Chondrocyte (in vitro differentiated cells): ENCODE data around the gene TBX5. TPM values are rescaled to one million over a fixed set of nuclear protein-coding genes. Genes with fewer than 3 reads are reported as not detected.

Experiments used
- DNase-seq: peaks from one replicate; pipeline ENCODE4 v3.0.0; 2021; ENCODE audit warnings: mixed read lengths, low spot score
- H3K27ac Mint-ChIP-seq: one replicate; pipeline ENCODE4 v1.8.0; 2021; ENCODE audit warnings: mild to moderate bottlenecking, moderate library complexity, mixed read lengths; ENCODE audit not compliant: unreplicated experiment
- H3K27me3 Mint-ChIP-seq: 2 replicates; pipeline ENCODE4 v1.8.0; 2021; ENCODE audit warnings: low read depth, mixed read lengths
- H3K36me3 Mint-ChIP-seq: 2 replicates; pipeline ENCODE4 v1.8.0; 2021; ENCODE audit warnings: low read depth, mixed read lengths
- H3K4me1 Mint-ChIP-seq: 2 replicates; pipeline ENCODE4 v1.8.0; 2021; ENCODE audit warnings: low read depth, mild to moderate bottlenecking, mixed read lengths
- H3K4me3 Mint-ChIP-seq: one replicate; pipeline ENCODE4 v1.8.0; 2021; ENCODE audit warnings: mild to moderate bottlenecking, moderate library complexity, mixed read lengths; ENCODE audit not compliant: unreplicated experiment
- H3K9me3 Mint-ChIP-seq: 2 replicates; pipeline ENCODE4 v1.8.0; 2021; ENCODE audit warnings: low read depth, mixed read lengths
- CTCF ChIP-seq: fragments of 200-600 bp; sonication (generic); IDR thresholded peaks from 2 replicates; pipeline ENCODE4 v1.5.0; 2021; ENCODE audit warnings: antibody characterized with exemption, mild to moderate bottlenecking, moderate library complexity
- total RNA-seq: library from RNA; stranded (reverse); gene quantifications from 3 replicates; pipeline ENCODE4 v1.2.1, GENCODE V29; 2021

Gene TBX5
- total RNA-seq, 1 donor from 2014 or later = not detected

- TF ChIP-seq CTCF = no peak
- Mint-ChIP-seq H3K27me3 (no peaks in the 10 kb centered on the region), H3K36me3 (no peaks in the 10 kb centered on the region), H3K4me1 (no peaks in the 10 kb centered on the region), H3K4me3 (no peak overlapping the region), H3K9me3 (peaks cover 6% of the 10 kb centered on the region), H3K27ac (no peak overlapping the region)
- no peak for DNase-seq
These were observed 34.7 kb downstream of the TBX5 start for GRCh38 chr12:114371250-114371649.

- Mint-ChIP-seq H3K4me1 (no peaks in the 10 kb centered on the region), H3K9me3 (peaks cover 9% of the 10 kb centered on the region), H3K27ac (no peak overlapping the region), H3K27me3 (no peaks in the 10 kb centered on the region), H3K4me3 (no peak overlapping the region), H3K36me3 (no peaks in the 10 kb centered on the region)
- no peak for DNase-seq
- no peak for TF ChIP-seq CTCF
These were observed 37.1 kb downstream of the TBX5 start for GRCh38 chr12:114368685-114369452.

- no peaks in the 10 kb centered on the region for H3K27me3 Mint-ChIP-seq
- H3K36me3 Mint-ChIP-seq = no peaks in the 10 kb centered on the region
- DNase-seq = no peak
- no peak for TF ChIP-seq CTCF
- no peak overlapping the region for H3K4me3 Mint-ChIP-seq
- H3K27ac Mint-ChIP-seq = no peak overlapping the region
- no peaks in the 10 kb centered on the region for H3K4me1 Mint-ChIP-seq
- H3K9me3 Mint-ChIP-seq = peaks cover 23% of the 10 kb centered on the region
These were observed 44.0 kb downstream of the TBX5 start for GRCh38 chr12:114361992-114362391.

GRCh38 chr12:114361545-114361944, 44.4 kb downstream of the TBX5 start:
- Mint-ChIP-seq H3K4me3 (no peak overlapping the region), H3K36me3 (no peaks in the 10 kb centered on the region), H3K27ac (no peak overlapping the region), H3K9me3 (peaks cover 25% of the 10 kb centered on the region), H3K4me1 (no peaks in the 10 kb centered on the region), H3K27me3 (no peaks in the 10 kb centered on the region)
- DNase-seq = no peak
- no peak for TF ChIP-seq CTCF

- H3K4me3 Mint-ChIP-seq = no peak overlapping the region
- H3K27ac Mint-ChIP-seq = no peak overlapping the region
- no peaks in the 10 kb centered on the region for H3K27me3 Mint-ChIP-seq
- H3K9me3 Mint-ChIP-seq = peaks cover 20% of the 10 kb centered on the region
- TF ChIP-seq CTCF = no peak
- H3K36me3 Mint-ChIP-seq = no peaks in the 10 kb centered on the region
- no peak for DNase-seq
- no peaks in the 10 kb centered on the region for H3K4me1 Mint-ChIP-seq
These were observed 45.5 kb downstream of the TBX5 start for GRCh38 chr12:114360485-114360884.
